Measurements from ENCODE around the gene CPEB2. TPM values are rescaled to one million over a fixed set of nuclear protein-coding genes. Genes with fewer than 3 reads are reported as not detected.
A peak's percentile ranks its signal among the peaks of the same experiment; 100 is the strongest.

Gene CPEB2
- total RNA-seq, 1 donor = 45.6 TPM

DNA sequence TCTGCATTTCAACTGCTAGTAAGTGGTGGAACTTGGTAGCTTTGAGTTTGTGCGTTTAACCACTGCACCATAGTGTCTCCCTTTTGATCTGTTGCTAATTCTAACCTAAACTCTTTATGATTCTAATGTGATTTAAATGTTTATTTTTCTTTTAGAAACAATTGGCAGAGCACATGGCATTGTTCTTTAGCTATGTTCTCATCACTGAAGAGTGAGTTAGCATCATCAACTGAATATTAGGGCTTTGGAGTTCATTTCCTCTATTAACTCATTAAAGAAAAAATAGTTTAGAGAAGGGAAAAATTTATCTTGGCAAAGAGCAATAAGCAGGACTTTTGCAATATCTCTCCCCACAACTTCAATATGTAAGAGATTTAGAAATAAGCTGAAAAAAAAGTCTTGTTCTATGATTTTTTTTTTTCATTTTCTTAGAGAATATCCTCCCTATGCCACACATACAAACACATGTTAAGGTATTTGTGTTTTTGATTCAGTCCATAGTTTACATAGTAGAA is 25.7 kb downstream of the CPEB2 start:
- DNase-seq (ENCODE audit: low read depth) = peak; percentile 57
- H3K4me3 ChIP-seq (ENCODE audit: low read depth, low read length) = no peak overlapping the region
- TF ChIP-seq, protein P1, sequence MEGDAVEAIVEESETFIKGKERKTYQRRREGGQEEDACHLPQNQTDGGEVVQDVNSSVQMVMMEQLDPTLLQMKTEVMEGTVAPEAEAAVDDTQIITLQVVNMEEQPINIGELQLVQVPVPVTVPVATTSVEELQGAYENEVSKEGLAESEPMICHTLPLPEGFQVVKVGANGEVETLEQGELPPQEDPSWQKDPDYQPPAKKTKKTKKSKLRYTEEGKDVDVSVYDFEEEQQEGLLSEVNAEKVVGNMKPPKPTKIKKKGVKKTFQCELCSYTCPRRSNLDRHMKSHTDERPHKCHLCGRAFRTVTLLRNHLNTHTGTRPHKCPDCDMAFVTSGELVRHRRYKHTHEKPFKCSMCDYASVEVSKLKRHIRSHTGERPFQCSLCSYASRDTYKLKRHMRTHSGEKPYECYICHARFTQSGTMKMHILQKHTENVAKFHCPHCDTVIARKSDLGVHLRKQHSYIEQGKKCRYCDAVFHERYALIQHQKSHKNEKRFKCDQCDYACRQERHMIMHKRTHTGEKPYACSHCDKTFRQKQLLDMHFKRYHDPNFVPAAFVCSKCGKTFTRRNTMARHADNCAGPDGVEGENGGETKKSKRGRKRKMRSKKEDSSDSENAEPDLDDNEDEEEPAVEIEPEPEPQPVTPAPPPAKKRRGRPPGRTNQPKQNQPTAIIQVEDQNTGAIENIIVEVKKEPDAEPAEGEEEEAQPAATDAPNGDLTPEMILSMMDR (IDR thresholded peaks at IDR 0.05; ENCODE audit: insufficient read depth, low read length) = no peak

DNA sequence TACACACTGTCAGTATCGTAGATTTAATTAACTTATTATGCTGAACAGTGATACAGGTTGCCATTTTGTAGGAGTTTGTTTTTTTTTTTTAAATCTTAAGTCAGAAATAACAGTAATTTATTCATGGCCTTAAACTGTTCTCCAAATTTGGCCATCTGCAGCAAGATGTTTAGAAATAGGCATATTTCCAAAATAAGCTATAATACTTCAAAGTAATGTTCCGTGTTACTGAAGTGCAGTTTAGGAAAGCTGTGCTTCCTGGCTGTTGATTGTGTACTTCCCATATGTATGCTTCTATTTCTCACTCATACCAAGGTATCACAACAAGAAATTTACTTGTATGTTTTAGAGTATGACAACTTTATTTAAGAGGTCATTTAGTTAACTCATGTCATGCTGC is 28.9 kb downstream of the CPEB2 start:
- H3K4me3 ChIP-seq (ENCODE audit: low read depth, low read length) = no peak overlapping the region
- TF ChIP-seq, protein P1 (IDR thresholded peaks at IDR 0.05; ENCODE audit: insufficient read depth, low read length) = no peak
- DNase-seq (ENCODE audit: low read depth) = no peak

DNA sequence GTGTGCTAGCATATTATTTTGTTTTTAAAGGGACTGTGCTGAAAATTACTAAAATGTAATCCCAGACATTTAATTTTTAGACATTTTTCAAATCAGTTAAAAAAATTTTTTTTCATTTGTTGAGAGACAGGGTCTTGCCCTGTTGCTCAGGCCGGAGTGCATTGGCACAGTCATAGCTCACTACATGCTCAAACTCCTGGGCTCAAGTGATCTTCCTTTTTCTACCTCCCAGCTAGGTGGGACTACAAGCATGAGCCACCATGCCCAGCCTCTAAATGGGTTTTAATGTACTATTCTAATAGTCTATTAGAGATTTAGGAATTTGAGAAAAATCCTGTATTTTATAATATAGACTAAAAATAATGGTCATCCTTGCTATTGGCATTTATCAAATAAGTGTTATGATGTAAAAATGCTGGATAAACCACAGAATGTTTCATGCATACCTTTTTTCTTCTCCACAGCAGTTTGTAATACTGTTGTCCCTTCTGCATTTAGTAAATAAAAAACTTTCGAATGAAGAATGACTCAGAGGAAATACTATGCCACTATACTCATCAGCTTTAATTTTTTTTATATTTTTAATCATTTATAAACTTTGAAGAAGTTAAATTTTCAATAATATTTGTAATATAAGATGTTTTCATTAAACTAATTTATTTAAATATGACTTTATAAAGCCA is 29.9 kb downstream of the CPEB2 start:
- no peak overlapping the region for H3K4me3 ChIP-seq (ENCODE audit: low read depth, low read length)
- peak; percentile 34 for DNase-seq (ENCODE audit: low read depth)
- TF ChIP-seq, protein P1 (IDR thresholded peaks at IDR 0.05; ENCODE audit: insufficient read depth, low read length) = no peak

DNA sequence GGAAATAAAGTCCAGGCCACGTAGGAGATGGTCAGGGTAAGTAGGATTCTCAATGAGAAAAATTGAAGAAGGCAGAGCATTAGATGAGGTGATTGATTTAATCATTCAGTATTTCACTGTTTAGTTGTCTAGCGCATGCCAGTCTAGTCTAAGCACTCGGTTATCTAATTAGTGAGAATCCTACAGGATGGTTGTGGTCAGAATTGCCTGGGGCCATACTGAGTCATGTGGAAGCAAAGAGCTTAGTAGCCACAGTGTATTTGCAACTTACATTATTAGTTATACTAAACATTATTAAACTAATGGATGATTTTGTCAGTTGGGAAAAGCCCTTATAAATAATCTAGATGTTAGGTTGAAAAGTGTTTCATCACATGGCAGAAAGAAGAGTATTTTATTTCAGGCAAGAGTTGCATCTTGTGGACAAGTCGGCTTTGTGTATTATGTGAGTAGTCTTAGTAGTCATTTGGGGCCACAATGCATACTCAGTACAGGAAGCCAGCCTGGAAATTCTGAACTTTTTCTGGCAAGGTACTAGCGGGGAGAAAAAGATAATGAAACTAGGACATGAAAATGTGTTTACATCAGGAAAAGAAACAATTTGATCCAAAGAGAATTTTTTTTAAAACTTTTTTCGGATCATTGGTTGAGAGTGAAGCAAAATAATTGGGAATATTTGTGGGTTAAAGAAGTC is 31.9 kb downstream of the CPEB2 start:
- DNase-seq (ENCODE audit: low read depth) = no peak
- TF ChIP-seq, protein P1 (IDR thresholded peaks at IDR 0.05; ENCODE audit: insufficient read depth, low read length) = no peak
- no peak overlapping the region for H3K4me3 ChIP-seq (ENCODE audit: low read depth, low read length)

DNA sequence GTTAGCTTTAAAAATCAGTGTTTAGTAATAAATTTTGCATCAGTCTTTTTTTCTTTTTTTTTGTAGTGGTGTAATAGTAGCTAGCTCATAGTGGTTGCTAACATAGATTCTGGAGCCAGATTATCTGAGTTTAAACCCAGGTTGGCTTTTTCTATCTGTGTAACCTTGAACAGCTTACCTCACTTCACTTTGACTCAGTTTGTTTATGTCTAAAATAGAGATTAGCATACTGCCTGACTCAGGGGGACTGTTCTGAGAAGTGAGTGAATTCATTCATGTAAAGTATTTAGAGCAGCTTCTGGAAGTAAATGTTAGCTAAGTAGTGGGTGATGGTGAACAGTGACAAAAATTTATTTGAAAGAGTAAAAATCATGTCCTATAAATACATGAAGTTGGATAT is 32.9 kb downstream of the CPEB2 start:
- no peak overlapping the region for H3K4me3 ChIP-seq (ENCODE audit: low read depth, low read length)
- TF ChIP-seq, protein P1 (IDR thresholded peaks at IDR 0.05; ENCODE audit: insufficient read depth, low read length) = no peak

DNA sequence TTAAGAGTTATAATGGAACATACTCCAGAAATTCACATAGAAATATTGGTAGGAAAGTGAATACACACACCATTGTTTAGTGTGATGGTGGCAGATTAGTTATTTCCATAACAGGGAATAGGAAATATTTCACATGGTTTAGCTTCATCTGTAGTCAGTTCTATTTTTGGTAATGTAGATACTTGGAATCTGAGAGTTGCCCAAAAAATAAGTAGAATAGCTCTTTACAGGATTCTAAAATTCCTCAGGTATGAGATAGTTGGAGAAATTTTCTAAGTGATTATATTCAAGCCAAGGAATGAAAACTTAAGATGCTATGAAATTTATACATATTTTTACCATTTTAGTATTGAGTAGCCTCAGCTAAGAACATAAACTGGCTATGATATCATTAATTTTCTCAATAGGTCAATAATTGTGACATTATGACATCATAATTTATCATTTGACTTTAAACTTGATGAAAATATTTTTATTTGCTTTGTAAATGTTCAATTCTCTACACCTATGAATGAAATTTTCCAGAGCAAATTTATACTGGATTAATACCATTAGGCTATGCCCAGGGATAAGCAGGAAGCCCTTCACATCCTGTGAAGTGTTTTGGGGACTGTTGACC is 35.8 kb downstream of the CPEB2 start:
- no peak overlapping the region for H3K4me3 ChIP-seq (ENCODE audit: low read depth, low read length)
- DNase-seq (ENCODE audit: low read depth) = peak; percentile 51
- TF ChIP-seq, protein P1 (IDR thresholded peaks at IDR 0.05; ENCODE audit: insufficient read depth, low read length) = no peak

More for the DNA sequence above, 32.9 kb downstream of the CPEB2 start:
- peak; percentile 26 for DNase-seq (ENCODE audit: low read depth)

Measured in fibroblast of the aortic adventitia (primary cell).